Upper lobe of right lung (tissue), 1 donor: ENCODE data around the gene LRRTM1. TPM values are rescaled to one million over a fixed set of nuclear protein-coding genes. Genes with fewer than 3 reads are reported as not detected.

Experiments
- ATAC-seq: fragments of 200-7000 bp; cut with Tn5 transposase; one replicate; pipeline ENCODE4 v1.9.1; 2020; ENCODE audit warnings: mild to moderate bottlenecking, moderate library complexity
- DNase-seq: peaks from one replicate; pipeline ENCODE4 v3.0.0-alpha.2; 2020
- H3K27ac ChIP-seq: fragments of 200-600 bp; one replicate; pipeline ENCODE4 v1.8.0; 2022
- H3K27me3 ChIP-seq: fragments of 200-600 bp; one replicate; pipeline ENCODE4 v1.8.0; 2022; ENCODE audit warnings: mild to moderate bottlenecking
- H3K36me3 ChIP-seq: fragments of 200-600 bp; one replicate; pipeline ENCODE4 v1.8.0; 2022
- H3K4me1 ChIP-seq: fragments of 200-600 bp; one replicate; pipeline ENCODE4 v1.8.0; 2022
- H3K4me3 ChIP-seq: fragments of 200-600 bp; one replicate; pipeline ENCODE4 v1.8.0; 2022; ENCODE audit warnings: mild to moderate bottlenecking
- H3K9me3 ChIP-seq: fragments of 200-600 bp; one replicate; pipeline ENCODE4 v1.8.0; 2022
- intact Hi-C: fragments of 100-400 bp; cut with DNase I; formaldehyde crosslinking; loops from one replicate; pipeline ENCODE4 v1.11.0; 2022
- total RNA-seq: library from RNA; stranded (reverse); fragmentation: NEBNext Ultra II Directional; extraction: Animal tissue kit (Norgen Biotek cat#: 25700); gene quantifications from one replicate; pipeline ENCODE4 v1.2.1, GENCODE V29; 2021
- TF ChIP-seq, protein P1 (sequence below): fragments of 200-600 bp; IDR thresholded peaks from one replicate; pipeline ENCODE4 v1.8.0; 2022; ENCODE audit warnings: antibody characterized with exemption
- donor health status: DM: no; HTN: yes; CAD: no; lungs with severe emphysema.

LRRTM1 gene
- total RNA-seq, 1 donor from 2014 or later, result not detected

DNA sequence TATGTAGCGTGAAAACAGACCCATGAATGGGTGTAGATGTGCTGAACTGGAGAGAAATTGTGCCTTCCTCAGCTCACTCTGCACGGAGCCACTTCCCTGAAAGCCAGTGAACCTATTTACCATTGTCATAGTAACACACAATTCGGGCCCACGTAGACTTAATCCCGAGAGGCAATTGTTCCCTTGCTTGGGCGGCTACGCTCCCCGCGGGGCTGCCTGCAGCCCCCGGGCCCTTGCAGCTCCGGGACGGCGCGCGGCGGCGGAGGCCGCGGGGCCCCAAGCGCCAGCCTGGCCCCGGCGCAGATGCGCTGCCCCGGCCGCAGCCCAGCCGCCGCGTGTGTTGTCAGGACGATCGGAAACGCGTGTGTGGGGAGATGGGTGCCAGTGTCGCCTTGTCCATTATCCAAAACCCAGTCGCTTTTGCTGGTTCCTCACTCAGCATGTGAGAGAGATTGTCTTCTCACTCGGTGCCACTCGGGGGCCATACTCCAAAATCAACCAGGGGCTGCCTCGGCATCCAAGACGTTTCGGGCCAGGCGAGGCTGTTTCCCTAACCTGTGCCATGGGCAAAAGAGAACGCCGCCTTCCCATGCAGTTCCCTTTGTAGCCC, 17.9 kb upstream of the LRRTM1 start:
- H3K4me3 ChIP-seq, result no peak overlapping the region
- no peak overlapping the region for H3K27ac ChIP-seq
- TF ChIP-seq, protein P1, sequence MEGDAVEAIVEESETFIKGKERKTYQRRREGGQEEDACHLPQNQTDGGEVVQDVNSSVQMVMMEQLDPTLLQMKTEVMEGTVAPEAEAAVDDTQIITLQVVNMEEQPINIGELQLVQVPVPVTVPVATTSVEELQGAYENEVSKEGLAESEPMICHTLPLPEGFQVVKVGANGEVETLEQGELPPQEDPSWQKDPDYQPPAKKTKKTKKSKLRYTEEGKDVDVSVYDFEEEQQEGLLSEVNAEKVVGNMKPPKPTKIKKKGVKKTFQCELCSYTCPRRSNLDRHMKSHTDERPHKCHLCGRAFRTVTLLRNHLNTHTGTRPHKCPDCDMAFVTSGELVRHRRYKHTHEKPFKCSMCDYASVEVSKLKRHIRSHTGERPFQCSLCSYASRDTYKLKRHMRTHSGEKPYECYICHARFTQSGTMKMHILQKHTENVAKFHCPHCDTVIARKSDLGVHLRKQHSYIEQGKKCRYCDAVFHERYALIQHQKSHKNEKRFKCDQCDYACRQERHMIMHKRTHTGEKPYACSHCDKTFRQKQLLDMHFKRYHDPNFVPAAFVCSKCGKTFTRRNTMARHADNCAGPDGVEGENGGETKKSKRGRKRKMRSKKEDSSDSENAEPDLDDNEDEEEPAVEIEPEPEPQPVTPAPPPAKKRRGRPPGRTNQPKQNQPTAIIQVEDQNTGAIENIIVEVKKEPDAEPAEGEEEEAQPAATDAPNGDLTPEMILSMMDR, result no peak
- intact Hi-C loops, result no loop called here
- no peaks in the 10 kb centered on the region for H3K4me1 ChIP-seq
- H3K36me3 ChIP-seq, result no peaks in the 10 kb centered on the region
- ATAC-seq (no peak), DNase-seq (no peak)
- peaks cover 12% of the 10 kb centered on the region for H3K27me3 ChIP-seq
- H3K9me3 ChIP-seq, result no peaks in the 10 kb centered on the region

DNA sequence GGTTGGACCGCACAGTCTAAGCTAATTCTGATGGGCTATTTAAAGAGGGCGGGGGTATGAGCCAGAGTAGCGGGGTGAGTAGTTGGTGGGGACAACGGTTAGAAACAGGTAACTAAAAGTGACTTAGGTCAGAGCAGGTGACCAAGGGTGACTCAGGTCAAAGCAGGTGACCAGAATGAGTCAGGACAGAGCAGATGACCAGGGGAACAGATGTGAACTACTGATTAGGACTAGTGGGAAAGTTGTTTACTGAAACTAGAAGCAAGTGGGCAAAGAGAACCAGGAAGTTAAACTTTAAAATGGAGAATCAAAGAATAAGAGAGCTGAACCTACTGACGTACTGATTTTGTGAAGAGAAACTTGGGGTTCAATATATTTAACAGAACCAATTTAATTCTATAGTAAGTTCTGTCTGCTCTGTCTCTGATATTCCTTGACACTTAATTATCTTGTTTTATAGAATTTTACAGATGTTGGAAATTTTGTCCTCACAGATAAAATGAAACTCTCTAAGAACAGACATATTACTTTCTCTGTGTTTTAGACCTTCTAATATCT, 7.8 kb upstream of the LRRTM1 start:
- H3K27ac ChIP-seq, result no peak overlapping the region
- ATAC-seq (no peak), DNase-seq (no peak)
- H3K4me3 ChIP-seq, result no peak overlapping the region
- intact Hi-C loops, result no loop called here
- H3K4me1 ChIP-seq, result no peaks in the 10 kb centered on the region
- no peaks in the 10 kb centered on the region for H3K9me3 ChIP-seq
- no peaks in the 10 kb centered on the region for H3K27me3 ChIP-seq
- TF ChIP-seq, protein P1, result no peak
- no peaks in the 10 kb centered on the region for H3K36me3 ChIP-seq

DNA sequence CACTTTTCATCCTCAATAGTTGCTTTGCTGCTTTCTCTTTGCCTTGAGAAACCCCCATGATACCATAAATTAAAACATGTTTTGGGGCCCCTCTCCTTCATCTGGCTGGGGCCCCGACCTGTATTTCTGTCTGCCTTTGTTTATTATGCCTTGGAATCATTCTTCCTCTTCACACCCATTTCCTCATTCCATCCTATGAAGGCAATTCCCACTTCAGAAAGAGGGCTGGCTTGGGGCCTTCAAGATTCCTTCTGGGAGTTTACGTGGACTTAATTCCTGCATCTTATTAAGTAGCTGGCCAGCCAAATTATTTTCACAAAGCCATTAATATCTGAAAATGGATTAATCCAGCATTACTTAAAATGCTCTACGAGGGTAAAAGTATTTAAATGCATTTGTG, 6.8 kb upstream of the LRRTM1 start:
- no peak overlapping the region for H3K27ac ChIP-seq
- no peaks in the 10 kb centered on the region for H3K4me1 ChIP-seq
- no peaks in the 10 kb centered on the region for H3K9me3 ChIP-seq
- no peak for DNase-seq
- H3K27me3 ChIP-seq, result peaks cover 1% of the 10 kb centered on the region
- intact Hi-C loops, result no loop called here
- TF ChIP-seq, protein P1, result no peak
- ATAC-seq, result peak; percentile 72
- H3K36me3 ChIP-seq, result no peaks in the 10 kb centered on the region
- H3K4me3 ChIP-seq, result no peak overlapping the region

DNA sequence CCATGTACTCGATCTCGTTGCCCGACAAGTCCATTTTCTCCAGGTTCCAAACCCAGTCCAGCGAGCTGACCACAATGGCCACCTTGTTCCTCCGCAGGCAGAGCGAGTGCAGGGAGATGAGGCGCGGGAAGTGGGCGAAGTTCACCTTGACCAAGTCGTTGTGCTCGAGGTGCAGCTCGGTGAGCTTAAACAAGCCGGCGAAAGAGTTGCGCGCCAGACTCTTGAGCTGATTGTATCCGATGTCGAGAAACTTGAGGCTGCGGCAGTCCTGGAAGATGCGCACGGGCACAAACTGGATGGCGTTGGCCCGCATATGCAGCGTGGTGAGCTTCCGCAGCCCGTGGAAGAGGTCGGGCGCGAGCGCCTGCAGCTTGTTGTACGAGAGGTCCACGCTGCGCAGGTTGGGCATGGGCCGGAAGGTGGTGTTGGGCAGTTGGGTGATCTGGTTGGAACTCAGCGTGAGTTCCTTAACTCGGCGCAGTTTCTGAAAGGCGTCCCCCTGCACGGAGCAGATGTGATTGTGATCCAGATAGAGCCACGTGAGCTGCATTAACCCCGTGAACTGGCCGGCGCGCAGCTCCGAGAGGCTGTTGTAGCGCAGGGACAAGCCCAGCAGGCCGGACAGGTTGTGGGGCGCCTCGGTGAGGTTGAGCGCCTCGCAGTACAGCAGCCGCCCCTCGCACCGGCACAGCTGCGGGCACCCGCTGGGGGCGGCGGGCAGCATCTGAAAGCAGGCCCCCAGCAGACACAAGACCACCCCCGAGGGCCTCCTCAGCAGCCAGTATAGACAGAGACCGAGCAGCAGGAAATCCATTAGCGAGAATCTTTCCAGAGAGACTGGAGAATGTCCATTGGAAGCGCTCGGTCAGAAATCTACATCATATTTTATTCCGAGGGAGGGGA, 1.3 kb downstream of the LRRTM1 start:
- Histone ChIP-seq H3K4me1 (peaks cover 12% of the 10 kb centered on the region), H3K4me3 (no peak overlapping the region), H3K27ac (no peak overlapping the region), H3K9me3 (no peaks in the 10 kb centered on the region), H3K27me3 (peaks cover 56% of the 10 kb centered on the region), H3K36me3 (no peaks in the 10 kb centered on the region)
- peak; percentile 33 for ATAC-seq
- DNase-seq, result no peak
- intact Hi-C loops, result no loop called here
- TF ChIP-seq, protein P1, result no peak

DNA sequence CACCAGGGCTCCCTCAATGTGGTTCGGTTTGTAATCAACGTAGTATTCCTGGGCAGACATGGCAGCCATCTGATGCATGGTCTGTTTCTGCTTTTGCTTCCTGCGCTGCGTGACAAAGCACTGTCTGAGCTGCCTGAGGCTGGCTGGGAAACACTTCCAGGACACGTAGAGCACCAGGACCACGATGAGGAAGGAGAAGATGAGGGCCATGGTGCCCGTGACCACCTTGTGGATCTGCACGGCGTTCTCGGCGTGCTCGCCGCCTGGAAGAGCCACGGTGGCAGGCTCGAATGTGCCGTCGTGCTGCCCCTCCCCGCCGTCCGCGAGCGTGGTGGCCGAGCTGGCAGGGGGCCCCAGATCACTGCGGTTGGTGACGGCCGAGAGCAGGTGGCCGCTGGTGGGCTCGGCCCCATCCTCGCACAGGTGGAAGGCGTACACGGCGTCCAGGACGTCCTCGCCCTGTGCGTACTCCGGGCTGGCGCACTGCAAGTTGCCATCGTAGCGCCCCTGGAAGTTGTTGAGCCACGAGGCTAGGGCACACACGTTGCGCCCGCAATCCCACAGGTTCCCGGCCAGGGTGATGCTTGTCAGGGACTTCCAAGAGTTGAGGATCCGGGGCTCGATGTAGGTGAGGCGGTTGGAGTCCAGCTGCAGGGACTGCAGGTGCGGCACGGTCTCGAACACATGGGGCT, 2.1 kb downstream of the LRRTM1 start:
- no peak for DNase-seq
- Histone ChIP-seq H3K27ac (no peak overlapping the region), H3K36me3 (no peaks in the 10 kb centered on the region), H3K4me1 (peaks cover 12% of the 10 kb centered on the region), H3K4me3 (no peak overlapping the region), H3K27me3 (peaks cover 56% of the 10 kb centered on the region), H3K9me3 (no peaks in the 10 kb centered on the region)
- TF ChIP-seq, protein P1, result no peak
- intact Hi-C loops, result no loop called here
- ATAC-seq, result peak; percentile 6
